GM21717 (cell line): ENCODE measurements around the gene ELFN2.

Experiments used
- ATAC-seq: cut with Tn5 transposase; IDR thresholded peaks from one replicate; pipeline ENCODE4 v1.9.1; 2021; ENCODE audit warnings: mild to moderate bottlenecking, moderate library complexity; ENCODE audit not compliant: unreplicated experiment

Gene ELFN2

GRCh38 chr22:37324340-37325038 lies 102.8 kb downstream of the ELFN2 start:
- no peak for ATAC-seq

GRCh38 chr22:37320726-37321677 lies 106.3 kb downstream of the ELFN2 start:
- no peak for ATAC-seq

GRCh38 chr22:37319469-37319868 lies 107.8 kb downstream of the ELFN2 start:
- no peak for ATAC-seq

GRCh38 chr22:37318364-37319109 lies 108.7 kb downstream of the ELFN2 start:
- ATAC-seq, result no peak
